ENCODE measurements around the gene RNF144A. TPM values are rescaled to one million over a fixed set of nuclear protein-coding genes. Genes with fewer than 3 reads are reported as not detected.

Gene RNF144A
- total RNA-seq, 1 donor from 2014 or later: 9.6 TPM

DNA sequence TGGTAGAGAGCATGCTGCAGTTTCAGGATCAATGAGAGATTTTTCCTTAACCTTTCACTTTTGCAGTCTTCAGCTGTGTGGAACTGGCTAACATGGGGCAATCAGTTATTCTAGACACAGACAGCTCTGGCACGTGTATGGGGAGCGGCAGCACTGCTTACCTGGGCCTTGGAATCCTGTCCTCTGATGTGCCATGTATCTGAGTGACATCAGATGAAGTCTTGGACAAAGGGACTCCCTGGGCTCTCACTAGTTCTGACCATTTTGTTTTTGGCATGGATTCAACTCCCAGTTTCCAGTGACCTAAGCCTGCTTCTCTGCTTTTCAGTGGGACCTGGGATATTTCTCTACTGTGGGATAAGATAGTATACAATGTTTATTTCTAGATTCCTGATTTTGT is 54.3 kb downstream of the RNF144A start:
- no peaks in the 10 kb centered on the region for H3K9me3 Mint-ChIP-seq (ENCODE audit: unreplicated experiment)
- peak; percentile 19 for DNase-seq (ENCODE audit: extremely low spot score, unreplicated experiment)
- no peak overlapping the region for H3K4me3 Mint-ChIP-seq (ENCODE audit: unreplicated experiment)
- no peaks in the 10 kb centered on the region for H3K36me3 Mint-ChIP-seq (ENCODE audit: unreplicated experiment)
- TF ChIP-seq, protein P1, sequence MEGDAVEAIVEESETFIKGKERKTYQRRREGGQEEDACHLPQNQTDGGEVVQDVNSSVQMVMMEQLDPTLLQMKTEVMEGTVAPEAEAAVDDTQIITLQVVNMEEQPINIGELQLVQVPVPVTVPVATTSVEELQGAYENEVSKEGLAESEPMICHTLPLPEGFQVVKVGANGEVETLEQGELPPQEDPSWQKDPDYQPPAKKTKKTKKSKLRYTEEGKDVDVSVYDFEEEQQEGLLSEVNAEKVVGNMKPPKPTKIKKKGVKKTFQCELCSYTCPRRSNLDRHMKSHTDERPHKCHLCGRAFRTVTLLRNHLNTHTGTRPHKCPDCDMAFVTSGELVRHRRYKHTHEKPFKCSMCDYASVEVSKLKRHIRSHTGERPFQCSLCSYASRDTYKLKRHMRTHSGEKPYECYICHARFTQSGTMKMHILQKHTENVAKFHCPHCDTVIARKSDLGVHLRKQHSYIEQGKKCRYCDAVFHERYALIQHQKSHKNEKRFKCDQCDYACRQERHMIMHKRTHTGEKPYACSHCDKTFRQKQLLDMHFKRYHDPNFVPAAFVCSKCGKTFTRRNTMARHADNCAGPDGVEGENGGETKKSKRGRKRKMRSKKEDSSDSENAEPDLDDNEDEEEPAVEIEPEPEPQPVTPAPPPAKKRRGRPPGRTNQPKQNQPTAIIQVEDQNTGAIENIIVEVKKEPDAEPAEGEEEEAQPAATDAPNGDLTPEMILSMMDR (IDR thresholded peaks at IDR 0.05): no peak
- peaks cover 11% of the 10 kb centered on the region for H3K4me1 Mint-ChIP-seq (ENCODE audit: unreplicated experiment)
- no peak overlapping the region for H3K27ac Mint-ChIP-seq (ENCODE audit: unreplicated experiment)
- H3K27me3 Mint-ChIP-seq (ENCODE audit: unreplicated experiment): no peaks in the 10 kb centered on the region

DNA sequence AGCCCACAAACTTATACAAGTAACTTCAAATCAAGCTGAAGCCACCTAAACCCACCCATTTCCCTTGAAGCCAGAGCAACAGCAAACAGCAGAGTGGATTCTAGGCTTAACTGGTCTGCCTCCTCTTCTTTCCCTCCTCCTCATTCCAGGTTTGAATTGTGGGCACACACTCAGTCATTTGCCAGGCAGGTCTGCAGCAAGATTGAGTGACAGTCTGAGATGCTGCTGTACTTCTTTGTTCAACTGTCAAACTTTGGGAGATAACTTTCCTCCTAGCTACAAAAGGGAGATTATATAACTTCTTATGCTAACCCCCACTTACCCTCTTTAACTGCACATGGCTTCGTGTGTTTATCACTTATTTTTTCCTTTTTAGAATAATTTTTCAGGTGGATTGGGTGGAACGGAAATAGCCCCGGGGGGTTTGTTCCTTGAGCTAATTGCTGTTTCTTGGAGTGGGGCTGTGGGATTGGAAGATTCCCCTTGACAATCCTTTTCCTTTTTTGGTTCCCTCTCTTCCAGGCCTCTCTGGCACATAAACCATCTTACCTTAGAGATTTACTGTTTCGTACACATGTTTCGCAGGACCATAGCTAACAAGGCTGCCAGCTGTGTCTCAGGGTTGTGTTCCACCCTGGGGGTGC is 55.0 kb downstream of the RNF144A start:
- H3K4me1 Mint-ChIP-seq (ENCODE audit: unreplicated experiment): peaks cover 11% of the 10 kb centered on the region
- H3K36me3 Mint-ChIP-seq (ENCODE audit: unreplicated experiment): no peaks in the 10 kb centered on the region
- H3K4me3 Mint-ChIP-seq (ENCODE audit: unreplicated experiment): no peak overlapping the region
- H3K27me3 Mint-ChIP-seq (ENCODE audit: unreplicated experiment): no peaks in the 10 kb centered on the region
- H3K27ac Mint-ChIP-seq (ENCODE audit: unreplicated experiment): no peak overlapping the region
- no peaks in the 10 kb centered on the region for H3K9me3 Mint-ChIP-seq (ENCODE audit: unreplicated experiment)
- TF ChIP-seq, protein P1 (IDR thresholded peaks at IDR 0.05): no peak
- peak; percentile 53 for DNase-seq (ENCODE audit: extremely low spot score, unreplicated experiment)

DNA sequence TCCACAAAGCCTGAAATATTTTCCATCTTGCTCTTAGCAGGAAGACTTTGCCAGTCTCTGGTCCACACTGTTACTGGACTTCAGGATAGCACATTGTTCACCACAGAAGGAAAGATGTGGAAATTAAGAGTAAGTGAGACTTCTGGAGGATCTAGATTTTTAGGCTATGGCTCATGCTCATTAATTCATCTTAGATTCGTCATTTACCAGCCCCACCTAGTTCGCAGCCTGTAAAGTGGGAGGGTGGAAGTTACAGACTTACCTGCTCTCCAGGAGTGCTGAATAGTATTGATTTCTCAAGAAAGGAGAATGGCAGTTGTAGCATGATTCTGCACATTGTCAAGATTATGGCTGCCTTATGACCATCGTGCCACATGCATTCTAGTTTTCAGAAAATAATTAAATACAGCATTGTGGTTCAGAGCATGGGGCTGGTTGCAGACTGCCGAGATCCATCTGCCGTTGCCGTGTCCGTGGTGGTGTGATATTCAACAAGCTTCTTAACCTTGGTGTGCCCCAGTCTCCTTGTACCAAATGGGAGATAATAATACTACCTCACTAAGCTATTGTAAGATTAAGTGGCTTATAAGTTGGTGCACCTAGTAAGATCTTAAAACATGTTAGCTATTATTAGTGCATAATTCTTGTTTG is 56.8 kb downstream of the RNF144A start:
- no peaks in the 10 kb centered on the region for H3K27me3 Mint-ChIP-seq (ENCODE audit: unreplicated experiment)
- peak; percentile 27 for DNase-seq (ENCODE audit: extremely low spot score, unreplicated experiment)
- no peaks in the 10 kb centered on the region for H3K36me3 Mint-ChIP-seq (ENCODE audit: unreplicated experiment)
- no peak overlapping the region for H3K4me3 Mint-ChIP-seq (ENCODE audit: unreplicated experiment)
- peaks cover 3% of the 10 kb centered on the region for H3K4me1 Mint-ChIP-seq (ENCODE audit: unreplicated experiment)
- TF ChIP-seq, protein P1 (IDR thresholded peaks at IDR 0.05): no peak
- no peaks in the 10 kb centered on the region for H3K9me3 Mint-ChIP-seq (ENCODE audit: unreplicated experiment)
- no peak overlapping the region for H3K27ac Mint-ChIP-seq (ENCODE audit: unreplicated experiment)

DNA sequence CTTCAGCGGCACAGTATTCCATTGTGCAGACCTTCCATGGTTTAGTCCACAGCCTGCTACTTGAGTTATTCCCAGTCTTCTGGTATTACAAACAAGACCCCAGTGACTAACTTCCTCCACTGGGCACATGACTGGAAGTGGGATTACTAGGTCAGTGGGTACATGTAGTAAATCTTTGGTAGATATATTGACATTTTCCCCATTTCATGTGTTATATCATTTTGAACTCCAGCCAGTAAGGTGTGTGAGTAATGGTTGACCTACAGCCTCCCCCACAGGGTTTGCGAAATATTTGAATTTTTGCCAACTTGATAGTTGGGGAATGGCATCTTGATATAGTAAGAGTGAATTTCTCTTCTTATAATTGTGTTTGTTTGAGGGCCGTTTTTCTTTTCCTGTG is 58.8 kb downstream of the RNF144A start:
- Mint-ChIP-seq H3K9me3 (ENCODE audit: unreplicated experiment) (no peaks in the 10 kb centered on the region), H3K36me3 (ENCODE audit: unreplicated experiment) (no peaks in the 10 kb centered on the region), H3K4me3 (ENCODE audit: unreplicated experiment) (no peak overlapping the region), H3K27ac (ENCODE audit: unreplicated experiment) (no peak overlapping the region), H3K4me1 (ENCODE audit: unreplicated experiment) (peaks cover 1% of the 10 kb centered on the region), H3K27me3 (ENCODE audit: unreplicated experiment) (no peaks in the 10 kb centered on the region)
- DNase-seq (ENCODE audit: extremely low spot score, unreplicated experiment): no peak
- TF ChIP-seq, protein P1 (IDR thresholded peaks at IDR 0.05): no peak

DNA sequence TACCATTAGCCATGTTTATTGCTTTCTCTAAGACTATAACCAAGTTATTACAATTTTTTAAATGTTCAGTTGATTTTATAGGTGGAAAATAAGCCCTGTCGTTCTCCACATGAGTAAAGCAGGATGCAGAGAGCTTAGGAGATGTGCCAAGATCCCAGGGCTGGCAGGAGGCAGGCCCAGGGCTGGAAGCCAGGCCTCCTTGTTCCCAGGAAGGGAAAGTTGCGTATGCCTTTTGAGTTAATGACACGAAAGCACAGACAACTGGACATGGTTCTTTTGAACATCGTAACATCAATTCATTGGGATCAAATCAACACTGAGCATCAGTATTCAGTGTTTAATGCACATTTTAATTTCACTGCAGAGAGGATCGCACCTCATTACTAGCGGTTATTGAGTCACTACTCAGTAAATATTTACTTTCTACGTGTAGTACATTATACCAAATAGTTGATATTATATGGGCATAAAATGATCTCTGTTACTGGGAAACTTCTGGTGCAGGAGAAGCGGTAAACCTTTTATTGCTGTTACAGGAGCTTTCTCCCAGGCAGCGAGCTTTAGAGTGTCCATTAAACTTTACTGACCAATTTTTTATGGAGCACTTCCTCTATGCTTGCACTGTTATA is 60.0 kb downstream of the RNF144A start:
- Mint-ChIP-seq H3K4me1 (ENCODE audit: unreplicated experiment) (no peaks in the 10 kb centered on the region), H3K27ac (ENCODE audit: unreplicated experiment) (no peak overlapping the region), H3K9me3 (ENCODE audit: unreplicated experiment) (no peaks in the 10 kb centered on the region), H3K27me3 (ENCODE audit: unreplicated experiment) (no peaks in the 10 kb centered on the region), H3K4me3 (ENCODE audit: unreplicated experiment) (no peak overlapping the region), H3K36me3 (ENCODE audit: unreplicated experiment) (no peaks in the 10 kb centered on the region)
- no peak for DNase-seq (ENCODE audit: extremely low spot score, unreplicated experiment)
- TF ChIP-seq, protein P1 (IDR thresholded peaks at IDR 0.05): no peak

All from osteocyte (in vitro differentiated cells).